Gastrocnemius medialis (tissue), 4 donors: ENCODE results near the gene IL7R.

Experiments used
- POLR2A ChIP-seq, 2 donors: fragments of 450-650 bp; IDR thresholded peaks; one replicate each; pipeline ENCODE4 v1.6.1; 2017; ENCODE audit warnings: antibody characterized with exemption in 2 of 2, mild to moderate bottlenecking in 2 of 2, moderate library complexity in 2 of 2
- TF ChIP-seq, protein P1 (sequence below), 5 experiments: fragments of 450-650 bp in 3 of 5; fragments of 200-600 bp in 2 of 5; sonication (generic) in 2 of 5; IDR thresholded peaks in 4 of 5; conservative IDR thresholded peaks in 1 of 5; 1 replicate in 4 of 5; 2 replicates in 1 of 5; pipeline ENCODE4 v1.5.1; 2016 to 2019; ENCODE audit warnings: antibody characterized with exemption in 5 of 5, mild to moderate bottlenecking in 3 of 5, moderate library complexity in 3 of 5

DNA sequence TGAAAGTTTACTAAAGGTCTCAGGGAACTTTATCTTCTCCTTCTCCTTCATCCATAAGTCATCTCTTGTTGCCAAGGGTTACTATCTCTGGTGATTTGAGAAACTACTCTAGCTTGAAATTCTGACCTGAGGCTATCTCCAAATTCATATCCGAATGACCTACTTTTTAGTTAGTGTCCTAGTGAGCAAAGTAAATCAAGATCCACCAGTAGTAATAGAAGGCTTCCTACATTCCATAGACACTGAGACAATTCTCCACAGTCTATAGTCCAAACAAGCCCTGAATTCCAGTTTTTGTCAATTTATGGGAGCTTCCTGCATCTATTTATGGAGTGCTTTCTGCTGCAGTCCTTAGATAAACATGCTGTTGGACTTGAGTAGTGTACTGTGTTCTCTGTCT lies 5.0 kb downstream of the IL7R start:
- TF ChIP-seq POLR2A (IDR thresholded peaks at IDR 0.05), result no peak
- TF ChIP-seq, protein P1, sequence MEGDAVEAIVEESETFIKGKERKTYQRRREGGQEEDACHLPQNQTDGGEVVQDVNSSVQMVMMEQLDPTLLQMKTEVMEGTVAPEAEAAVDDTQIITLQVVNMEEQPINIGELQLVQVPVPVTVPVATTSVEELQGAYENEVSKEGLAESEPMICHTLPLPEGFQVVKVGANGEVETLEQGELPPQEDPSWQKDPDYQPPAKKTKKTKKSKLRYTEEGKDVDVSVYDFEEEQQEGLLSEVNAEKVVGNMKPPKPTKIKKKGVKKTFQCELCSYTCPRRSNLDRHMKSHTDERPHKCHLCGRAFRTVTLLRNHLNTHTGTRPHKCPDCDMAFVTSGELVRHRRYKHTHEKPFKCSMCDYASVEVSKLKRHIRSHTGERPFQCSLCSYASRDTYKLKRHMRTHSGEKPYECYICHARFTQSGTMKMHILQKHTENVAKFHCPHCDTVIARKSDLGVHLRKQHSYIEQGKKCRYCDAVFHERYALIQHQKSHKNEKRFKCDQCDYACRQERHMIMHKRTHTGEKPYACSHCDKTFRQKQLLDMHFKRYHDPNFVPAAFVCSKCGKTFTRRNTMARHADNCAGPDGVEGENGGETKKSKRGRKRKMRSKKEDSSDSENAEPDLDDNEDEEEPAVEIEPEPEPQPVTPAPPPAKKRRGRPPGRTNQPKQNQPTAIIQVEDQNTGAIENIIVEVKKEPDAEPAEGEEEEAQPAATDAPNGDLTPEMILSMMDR (IDR thresholded peaks at IDR 0.05 in 4 of 5, conservative IDR thresholded peaks at IDR 0.05 in 1 of 5), result no peak
